GM13977 (cell line): Measurements from ENCODE around the gene NOVA1.

Experiments used
- DNase-seq: peaks from one replicate; pipeline ENCODE4 v3.0.0; 2012; ENCODE audit warnings: low spot score
- in situ Hi-C: fragments of 300-500 bp; cut with MboI; formaldehyde crosslinking; loops from one replicate; pipeline ENCODE4 v1.12.0; 2022; ENCODE audit warnings: low sequenced_read_pairs, low pct_unique_long_range_greater_than_20kb, mixed read lengths, inconsistent platforms; ENCODE audit not compliant: unreplicated experiment
- TF ChIP-seq, protein P1 (sequence below): IDR thresholded peaks from 2 replicates; pipeline ENCODE4 v1.5.1; 2012; ENCODE audit warnings: mild to moderate bottlenecking, control low read depth; ENCODE audit not compliant: insufficient read depth; ENCODE audit errors: extremely low read depth, missing control alignments

NOVA1 gene

DNA sequence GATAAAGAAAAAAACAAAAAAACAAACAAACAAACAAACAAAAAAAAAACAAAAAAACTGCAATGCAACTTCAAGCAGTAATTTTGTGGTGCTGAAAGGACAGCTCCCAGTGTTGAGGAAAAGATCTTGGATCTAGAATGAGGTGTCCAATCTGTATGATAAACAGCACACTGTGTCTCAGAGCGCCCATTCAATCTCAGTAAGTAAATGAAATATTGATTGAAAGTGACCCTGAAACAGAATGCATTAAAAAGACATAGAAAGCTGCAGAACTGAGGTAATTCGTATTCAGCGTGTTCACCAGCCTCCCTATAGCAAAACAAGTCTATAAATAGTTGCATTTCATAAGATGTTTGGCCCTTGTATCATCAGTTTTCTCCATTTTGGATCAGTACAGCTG lies 153.0 kb downstream of the NOVA1 start:
- TF ChIP-seq, protein P1, sequence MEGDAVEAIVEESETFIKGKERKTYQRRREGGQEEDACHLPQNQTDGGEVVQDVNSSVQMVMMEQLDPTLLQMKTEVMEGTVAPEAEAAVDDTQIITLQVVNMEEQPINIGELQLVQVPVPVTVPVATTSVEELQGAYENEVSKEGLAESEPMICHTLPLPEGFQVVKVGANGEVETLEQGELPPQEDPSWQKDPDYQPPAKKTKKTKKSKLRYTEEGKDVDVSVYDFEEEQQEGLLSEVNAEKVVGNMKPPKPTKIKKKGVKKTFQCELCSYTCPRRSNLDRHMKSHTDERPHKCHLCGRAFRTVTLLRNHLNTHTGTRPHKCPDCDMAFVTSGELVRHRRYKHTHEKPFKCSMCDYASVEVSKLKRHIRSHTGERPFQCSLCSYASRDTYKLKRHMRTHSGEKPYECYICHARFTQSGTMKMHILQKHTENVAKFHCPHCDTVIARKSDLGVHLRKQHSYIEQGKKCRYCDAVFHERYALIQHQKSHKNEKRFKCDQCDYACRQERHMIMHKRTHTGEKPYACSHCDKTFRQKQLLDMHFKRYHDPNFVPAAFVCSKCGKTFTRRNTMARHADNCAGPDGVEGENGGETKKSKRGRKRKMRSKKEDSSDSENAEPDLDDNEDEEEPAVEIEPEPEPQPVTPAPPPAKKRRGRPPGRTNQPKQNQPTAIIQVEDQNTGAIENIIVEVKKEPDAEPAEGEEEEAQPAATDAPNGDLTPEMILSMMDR: no peak
- in situ Hi-C loops: no loop called here
- no peak for DNase-seq

GRCh38 chr14:26443654-26444053 lies 154.2 kb downstream of the NOVA1 start:
- in situ Hi-C loops: no loop called here
- TF ChIP-seq, protein P1: no peak
- DNase-seq: no peak

GRCh38 chr14:26429205-26429604 lies 168.6 kb downstream of the NOVA1 start:
- no peak for DNase-seq
- in situ Hi-C loops: no loop called here
- TF ChIP-seq, protein P1: no peak

DNA sequence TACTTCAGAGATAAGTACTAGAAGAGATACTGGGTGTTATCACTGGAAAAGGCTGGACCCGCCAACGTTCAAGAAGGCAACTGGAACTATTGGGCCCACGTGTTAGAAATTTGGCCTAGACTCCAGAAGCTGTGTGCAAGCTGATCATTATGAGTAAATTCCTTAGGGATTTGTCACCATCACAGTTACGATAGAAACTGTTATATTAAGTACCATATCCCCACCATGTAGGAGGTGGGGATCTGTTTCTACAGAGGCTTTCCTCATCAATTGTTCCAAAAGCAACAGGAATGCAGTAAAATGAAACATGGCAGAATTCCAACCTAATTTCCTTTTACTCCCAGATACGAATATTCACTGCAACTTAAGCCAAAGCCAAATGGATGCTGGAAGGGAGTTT lies 170.7 kb downstream of the NOVA1 start:
- TF ChIP-seq, protein P1: no peak
- DNase-seq: no peak
- in situ Hi-C loops: no loop called here

- in situ Hi-C loops: no loop called here
- no peak for DNase-seq
These were observed 173.3 kb downstream of the NOVA1 start for GRCh38 chr14:26424537-26424936.

DNA sequence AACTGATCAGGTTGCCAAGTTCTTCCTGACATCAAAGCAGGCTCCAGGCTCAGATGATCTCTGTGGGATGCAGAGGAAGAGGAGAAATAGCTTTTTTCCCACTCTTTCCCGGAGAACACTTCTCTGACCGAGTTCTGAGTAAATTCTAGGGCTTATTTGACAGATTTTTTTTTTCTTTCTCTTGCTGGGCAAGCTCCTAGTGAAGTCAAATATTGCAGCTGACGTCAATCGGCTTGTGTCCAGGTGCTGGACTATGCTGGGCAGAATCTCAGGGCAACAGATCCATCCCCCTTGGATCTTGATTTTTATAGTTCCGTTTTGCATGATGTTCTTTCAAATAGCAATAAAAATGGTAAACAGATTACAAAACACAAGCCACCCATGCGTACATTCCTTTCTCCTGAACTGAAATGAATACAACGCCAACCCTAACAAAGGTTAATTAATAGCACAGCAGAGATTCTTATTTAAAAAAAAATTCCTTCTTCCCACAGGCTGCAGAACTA lies 182.2 kb downstream of the NOVA1 start:
- in situ Hi-C loops: no loop called here
- TF ChIP-seq, protein P1: no peak
- no peak for DNase-seq

More at GRCh38 chr14:26424537-26424936, 173.3 kb downstream of the NOVA1 start:
- TF ChIP-seq, protein P1: no peak

GRCh38 chr14:26414926-26415325 lies 182.9 kb downstream of the NOVA1 start:
- in situ Hi-C loops: no loop called here
- no peak for DNase-seq
- TF ChIP-seq, protein P1: no peak
